Cardiac septum (tissue), 1 donor: Measurements from ENCODE around the gene SLC13A2. TPM values are rescaled to one million over a fixed set of nuclear protein-coding genes. Genes with fewer than 3 reads are reported as not detected.

Source experiments
- DNase-seq: peaks from one replicate; pipeline ENCODE4 v3.0.0-alpha.2; 2020; ENCODE audit warnings: low spot score
- intact Hi-C: fragments of 100-400 bp; cut with DNase I; formaldehyde crosslinking; loops from one replicate; pipeline ENCODE4 v1.14.0; 2022
- total RNA-seq: library from RNA; stranded (reverse); fragmentation: NEBNext Ultra II Directional; extraction: Animal tissue kit (Norgen Biotek cat#: 25700); gene quantifications from one replicate; pipeline ENCODE4 v1.2.1, GENCODE V29; 2021
- donor health status: DM: no; HTN: no; CAD: no.

SLC13A2 gene
- total RNA-seq, 1 donor from 2014 or later = not detected

DNA sequence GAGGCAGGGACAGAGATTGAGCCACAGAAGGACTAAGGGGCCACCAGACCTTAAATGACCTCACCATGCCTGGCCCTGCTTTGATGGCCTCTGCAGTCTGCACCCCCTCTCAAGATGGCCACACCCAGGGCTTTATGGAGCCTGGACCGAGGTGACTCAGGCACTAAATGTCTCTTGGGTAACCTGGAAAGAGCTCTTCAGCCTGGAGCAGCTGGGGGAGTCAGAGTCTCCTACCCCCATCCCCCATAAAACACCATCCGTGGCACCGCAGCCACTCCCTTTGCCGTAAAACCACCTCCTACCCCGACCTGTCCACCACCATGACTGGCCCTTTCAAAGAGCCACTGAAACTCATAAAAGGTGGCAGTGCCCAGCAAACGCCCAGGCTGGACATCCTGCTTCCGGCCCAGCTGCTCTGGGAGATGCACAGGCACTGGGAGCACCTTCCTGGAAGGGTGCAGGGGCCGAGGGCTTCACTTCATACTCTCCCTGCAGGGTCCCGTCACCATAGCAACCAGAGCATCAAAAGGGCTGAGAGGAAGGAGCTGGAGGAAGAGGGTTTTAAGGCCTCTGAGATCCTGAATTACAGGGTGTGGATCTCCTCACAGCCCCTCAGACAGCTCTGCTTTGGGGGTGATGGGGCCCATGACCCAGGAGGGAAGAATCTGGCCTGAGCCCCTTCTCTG is 55.0 kb downstream of the SLC13A2 start:
- DNase-seq = no peak
- intact Hi-C loops = no loop called here

DNA sequence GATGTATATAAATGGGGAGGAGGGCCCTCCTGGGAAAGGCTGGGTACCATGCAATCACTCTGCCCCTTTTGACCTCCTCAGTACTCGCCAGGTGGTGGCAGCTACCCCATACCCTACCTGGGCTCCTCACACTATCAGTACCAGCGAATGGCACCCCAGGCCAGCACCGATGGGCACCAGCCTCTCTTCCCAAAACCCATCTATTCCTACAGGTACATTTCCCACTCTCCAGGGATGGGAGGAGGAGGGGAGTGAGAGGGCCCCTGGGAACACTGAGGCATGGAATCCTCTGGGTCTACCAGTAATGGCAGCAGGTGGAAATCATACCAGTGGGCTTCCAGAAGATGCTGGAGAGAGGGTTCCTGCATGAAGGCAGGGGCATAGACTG is 55.6 kb downstream of the SLC13A2 start:
- no peak for DNase-seq
- intact Hi-C loops = no loop called here

DNA sequence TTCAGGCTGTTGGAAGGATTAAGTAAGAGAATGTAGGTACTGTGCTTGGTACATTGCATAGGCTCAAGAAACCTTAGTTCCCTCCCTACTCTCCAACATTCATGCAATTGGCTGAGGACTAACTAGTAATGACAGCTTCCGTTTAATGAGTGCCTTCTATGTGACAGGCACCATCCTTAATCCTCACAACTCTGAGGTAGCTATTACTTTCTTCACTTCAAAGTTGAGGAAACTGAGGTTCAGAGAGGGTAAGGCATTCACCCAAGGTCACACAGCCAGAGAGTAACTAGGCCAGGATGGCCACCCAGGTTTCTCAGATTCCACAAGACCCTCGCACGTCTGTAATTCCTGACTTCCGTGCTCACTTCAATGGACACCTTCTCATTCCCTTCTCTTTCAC is 56.8 kb downstream of the SLC13A2 start:
- intact Hi-C loops = no loop called here
- no peak for DNase-seq

DNA sequence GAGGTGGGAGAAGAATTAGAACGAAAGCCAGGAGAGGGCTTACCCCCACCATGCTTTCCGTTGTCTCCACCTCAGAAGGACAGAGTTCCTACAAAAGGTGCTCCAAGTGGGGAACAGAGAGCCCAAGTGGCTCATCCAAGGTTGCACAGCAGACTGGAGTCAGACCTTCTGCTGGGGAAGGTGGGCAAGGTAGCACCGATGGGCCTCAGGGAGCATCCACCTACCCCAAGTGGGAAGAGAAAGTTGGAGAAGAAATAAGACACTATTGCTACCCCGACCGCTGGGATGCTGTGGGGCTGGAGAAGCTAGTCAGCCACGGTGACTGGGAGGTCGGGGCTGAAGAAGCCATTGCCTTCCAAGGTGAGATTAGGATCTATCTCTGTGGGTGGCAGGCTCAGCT is 57.5 kb downstream of the SLC13A2 start:
- DNase-seq = no peak
- intact Hi-C loops = no loop called here

- DNase-seq = no peak
- intact Hi-C loops = no loop called here
These were observed 58.9 kb downstream of the SLC13A2 start for GRCh38 chr17:28532050-28532960.

DNA sequence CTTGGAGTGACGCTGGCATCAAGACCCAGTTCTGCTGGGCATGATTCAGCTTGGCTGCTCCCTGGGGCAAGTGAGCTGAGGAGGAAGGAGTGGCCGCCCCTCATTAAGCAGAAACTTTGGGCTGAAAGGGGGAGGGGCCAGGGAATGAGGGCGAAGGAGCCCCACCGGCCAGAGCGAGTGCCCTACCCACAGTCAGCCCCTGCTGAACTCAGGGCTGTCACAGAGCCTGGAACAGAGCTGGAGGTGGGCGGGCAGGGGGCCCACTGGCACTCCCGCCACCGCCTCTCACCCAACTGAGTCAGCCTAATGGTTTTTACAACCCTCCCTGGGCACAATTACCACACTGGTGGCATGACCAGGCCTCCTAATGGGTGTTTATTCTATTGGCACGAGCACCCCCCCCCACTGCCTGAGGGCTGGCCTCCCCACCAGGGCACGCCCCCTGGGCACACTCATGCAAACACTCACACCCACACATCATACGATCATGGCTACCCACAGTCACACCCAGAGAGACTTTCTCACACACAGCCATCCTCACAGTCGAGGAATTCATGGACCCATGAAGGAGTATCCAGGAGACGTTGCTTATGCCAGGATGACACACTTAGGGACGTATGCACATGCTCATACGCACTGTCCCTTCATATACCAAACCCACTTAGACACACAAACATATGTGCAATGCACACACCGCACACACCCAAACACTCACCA is 59.8 kb downstream of the SLC13A2 start:
- intact Hi-C loops = no loop called here

GRCh38 chr17:28534740-28535375 is 61.4 kb downstream of the SLC13A2 start:
- intact Hi-C loops = no loop called here
- DNase-seq = no peak

More for the DNA sequence above, 59.8 kb downstream of the SLC13A2 start:
- DNase-seq = no peak

DNA sequence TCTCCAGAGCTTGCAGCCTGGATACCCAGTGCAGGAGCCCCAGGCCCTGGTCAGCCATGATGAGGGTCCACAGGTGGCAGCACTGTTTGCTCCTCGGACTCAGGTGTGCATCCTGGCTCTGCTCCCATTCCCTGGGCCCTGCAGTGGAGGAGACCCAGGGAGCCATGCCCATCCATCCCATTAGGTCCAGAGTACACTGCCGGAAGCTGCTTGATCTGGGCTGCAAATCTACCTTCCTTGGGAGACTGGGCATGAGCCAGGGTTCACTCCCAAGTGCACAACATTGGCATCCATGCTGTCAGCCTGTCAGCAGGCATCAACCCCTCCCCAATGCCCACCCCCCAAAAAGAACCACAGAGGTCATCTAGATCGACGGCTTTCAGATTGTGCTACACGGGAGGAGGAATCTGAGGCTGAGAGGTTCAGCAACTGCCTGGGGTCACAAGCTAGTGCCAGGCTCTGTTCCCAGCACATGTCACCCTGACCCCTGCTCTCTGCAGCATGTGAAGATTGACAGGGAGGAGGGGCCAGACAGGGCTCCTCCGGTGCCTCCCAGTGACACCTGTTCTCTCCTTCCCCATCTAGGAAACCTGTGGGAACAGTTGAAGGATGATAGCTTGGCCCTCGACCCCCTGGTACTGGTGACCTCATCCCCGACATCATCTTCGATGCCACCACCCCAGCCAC is 63.2 kb downstream of the SLC13A2 start:
- DNase-seq = no peak
- intact Hi-C loops = no loop called here

- intact Hi-C loops = no loop called here
- DNase-seq = no peak
These were observed 63.8 kb downstream of the SLC13A2 start for GRCh38 chr17:28537219-28537610.

DNA sequence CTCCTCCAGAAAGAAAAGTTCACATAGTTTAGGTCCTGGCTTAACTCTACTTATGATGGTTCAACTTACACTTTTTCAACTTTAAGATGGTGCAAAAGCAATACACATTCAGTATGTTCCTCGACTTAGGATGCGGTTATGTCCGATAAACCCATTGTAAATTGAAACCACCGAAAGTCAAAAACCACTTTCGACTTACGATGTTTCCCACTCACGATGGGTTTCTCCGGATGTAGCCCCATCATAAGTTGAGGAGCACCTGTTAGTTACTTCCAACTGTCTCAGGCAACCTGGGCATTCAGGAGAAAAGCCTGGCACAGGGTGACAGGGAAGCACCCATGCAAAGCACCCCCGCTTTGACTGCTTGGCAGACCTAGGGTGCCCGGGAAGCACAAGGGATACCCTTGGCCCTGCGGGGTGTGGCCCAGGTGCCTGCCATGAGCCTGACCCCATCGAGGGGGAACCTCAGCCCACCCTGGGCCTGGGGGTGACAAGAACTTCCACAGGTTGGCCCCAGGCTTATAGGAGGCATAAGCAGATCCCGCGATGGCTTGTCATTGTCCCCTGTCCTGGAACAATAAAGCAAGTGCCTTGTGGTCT is 65.0 kb downstream of the SLC13A2 start:
- intact Hi-C loops = loop anchor here (2.0 kb wide), 1 partner anchor 42 kb away; no protein-coding TSS in a partner anchor
- no peak for DNase-seq

DNA sequence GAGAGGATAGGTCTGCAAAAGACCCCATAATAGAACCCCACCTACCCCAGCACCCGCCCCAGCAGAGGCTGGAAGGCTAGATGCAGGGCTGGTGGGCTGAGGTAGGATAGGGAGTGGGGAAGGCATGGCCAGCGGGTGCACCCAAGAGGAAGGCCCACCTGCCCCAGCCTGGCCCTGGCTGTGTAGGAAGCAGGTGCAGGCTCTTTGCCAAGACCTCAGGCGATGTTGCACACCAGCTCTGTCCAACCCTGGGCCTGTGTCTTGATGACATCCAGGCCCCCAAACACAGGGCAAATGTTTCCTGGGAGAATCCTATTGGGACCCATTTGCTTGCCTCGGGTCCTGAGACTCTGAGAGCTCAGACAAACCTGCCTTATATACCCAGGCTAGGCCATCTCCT is 66.8 kb downstream of the SLC13A2 start:
- no peak for DNase-seq
- intact Hi-C loops = no loop called here

- intact Hi-C loops = no loop called here
- DNase-seq = no peak
These were observed 68.0 kb downstream of the SLC13A2 start for GRCh38 chr17:28541439-28541838.

DNA sequence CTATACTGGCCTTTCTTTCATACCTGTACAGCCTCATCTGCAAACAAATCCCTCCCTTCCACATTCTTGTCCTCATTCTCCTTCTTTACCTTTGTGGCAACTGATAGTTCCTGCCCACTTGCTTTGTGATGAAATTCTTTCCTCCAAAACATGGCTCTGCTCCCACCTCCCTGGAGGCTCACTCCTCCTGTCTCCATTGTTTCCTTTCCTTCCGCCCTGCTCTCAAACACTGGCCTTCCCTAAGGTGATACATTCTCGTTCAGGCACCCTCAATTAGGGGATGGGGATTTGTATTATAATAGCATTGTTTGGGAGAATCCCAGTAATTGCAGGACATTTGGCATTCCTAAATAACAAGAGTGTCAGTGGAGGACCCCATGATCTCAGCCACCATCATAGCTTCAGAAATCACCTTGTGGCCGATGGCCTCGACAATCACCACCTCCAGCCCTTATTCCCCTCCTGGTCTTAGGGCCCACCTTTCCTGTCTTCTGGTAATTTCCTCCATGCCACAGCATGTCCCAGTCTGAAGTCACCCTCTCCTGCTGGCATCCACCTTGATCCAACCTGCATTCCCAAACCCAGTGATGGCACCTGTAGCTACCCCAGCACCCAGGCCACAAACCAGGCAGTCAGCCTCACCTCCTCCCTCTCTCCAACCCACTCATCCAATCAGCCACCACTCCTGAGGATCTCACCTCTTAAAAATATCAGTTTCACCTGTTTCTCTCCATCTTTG is 71.1 kb downstream of the SLC13A2 start:
- intact Hi-C loops = no loop called here
- no peak for DNase-seq

GRCh38 chr17:28545141-28545503 is 71.7 kb downstream of the SLC13A2 start:
- intact Hi-C loops = no loop called here
- DNase-seq = no peak

GRCh38 chr17:28545787-28546415 is 72.5 kb downstream of the SLC13A2 start:
- DNase-seq = no peak
- intact Hi-C loops = no loop called here

DNA sequence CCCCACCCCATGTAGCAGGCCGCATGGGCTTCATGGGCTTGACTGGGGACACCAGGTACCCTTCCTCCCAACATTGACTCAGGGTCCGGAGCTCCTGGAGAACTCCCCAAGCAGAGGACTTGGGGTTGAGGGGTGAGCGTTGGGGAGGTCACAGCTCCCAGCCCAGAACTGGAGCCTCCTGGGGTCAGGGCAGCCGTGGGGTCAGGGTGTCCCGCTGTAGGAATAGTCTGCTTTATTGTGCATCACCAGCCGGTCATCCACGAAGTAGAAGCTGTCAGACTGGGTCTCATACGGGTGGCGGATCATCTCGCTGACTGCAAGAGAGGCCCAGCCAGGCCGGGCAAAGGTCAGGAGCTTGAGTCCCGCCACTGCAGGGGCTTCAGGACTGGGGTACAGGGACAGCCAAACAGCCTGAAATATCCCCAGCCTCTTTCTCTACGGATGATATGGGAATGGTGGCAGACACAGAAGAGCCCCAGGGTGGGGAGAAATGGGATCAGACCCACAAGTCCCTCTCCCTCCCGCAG is 73.7 kb downstream of the SLC13A2 start:
- no peak for DNase-seq
- intact Hi-C loops = no loop called here
